A673 (cell line): ENCODE data around the gene NUP88. TPM values are rescaled to one million over a fixed set of nuclear protein-coding genes. Genes with fewer than 3 reads are reported as not detected.

Experiments
- BruUV-seq: library from RNA; stranded (reverse); fragments of 400-500 nt; replicated peaks from 2 replicates; lab custom pipeline; 2021; lab: Mats Ljungman, UMichigan
- CTCF ChIA-PET: fragments of 300-600 bp; sonication (Branson Sonifier 250); formaldehyde crosslinking; loops from one replicate; lab custom pipeline; 2022; ENCODE audit warnings: antibody characterized with exemption; lab: Charles Lee
- POLR2A ChIA-PET: fragments of 300-600 bp; sonication (Branson Sonifier 250); formaldehyde crosslinking; loops from one replicate; lab custom pipeline; 2022; ENCODE audit warnings: antibody characterized with exemption; ENCODE audit not compliant: low non-redundant PET; lab: Charles Lee
- DNase-seq: peaks from one replicate; pipeline ENCODE4 v3.0.0-alpha.2; 2015; ENCODE audit warnings: low spot score
- H3K27ac ChIP-seq: fragments of 200-600 bp; sonication (generic); 2 replicates; pipeline ENCODE4 v1.5.1; 2016; ENCODE audit warnings: mixed run types, low read depth, mild to moderate bottlenecking, mixed read lengths, antibody characterized with exemption, low read length; ENCODE audit not compliant: poor library complexity, severe bottlenecking
- H3K27me3 ChIP-seq: fragments of 200-600 bp; sonication (generic); replicated peaks from 2 replicates; pipeline ENCODE4 v1.6.1; 2017; ENCODE audit warnings: mixed run types, low read depth, mild to moderate bottlenecking, mixed read lengths, antibody characterized with exemption, low read length; ENCODE audit not compliant: insufficient read depth, poor library complexity
- H3K36me3 ChIP-seq: fragments of 200-600 bp; sonication (generic); 2 replicates; pipeline ENCODE4 v1.6.1; 2016; ENCODE audit warnings: mixed run types, mild to moderate bottlenecking, mixed read lengths, antibody characterized with exemption, low read length; ENCODE audit not compliant: insufficient read depth, poor library complexity, severe bottlenecking
- H3K4me1 ChIP-seq: fragments of 200-600 bp; sonication (generic); 2 replicates; pipeline ENCODE4 v1.6.1; 2017; ENCODE audit warnings: mixed run types, mild to moderate bottlenecking, mixed read lengths, antibody characterized with exemption, low read length; ENCODE audit not compliant: insufficient read depth, poor library complexity, severe bottlenecking
- H3K4me3 ChIP-seq: fragments of 200-600 bp; sonication (generic); 2 replicates; pipeline ENCODE4 v1.5.1; 2016; ENCODE audit warnings: low read depth, mixed run types, mild to moderate bottlenecking, mixed read lengths, low read length; ENCODE audit not compliant: poor library complexity, severe bottlenecking
- H3K9me3 ChIP-seq: fragments of 200-600 bp; sonication (generic); 2 replicates; pipeline ENCODE4 v1.6.1; 2016; ENCODE audit warnings: mixed run types, low read depth, mild to moderate bottlenecking, mixed read lengths, antibody characterized with exemption, low read length; ENCODE audit not compliant: poor library complexity, severe bottlenecking
- CTCF ChIP-seq: fragments of 300-800, 200-600 bp; sonication (generic); conservative IDR thresholded peaks from 2 replicates; pipeline ENCODE4 v1.5.1; 2017; ENCODE audit warnings: low read depth, mild to moderate bottlenecking, antibody characterized with exemption, low read length, moderate library complexity, mixed read lengths
- EZH2 ChIP-seq: fragments of 200-600 bp; sonication (generic); IDR thresholded peaks from 2 replicates; pipeline ENCODE4 v1.6.1; 2017; ENCODE audit warnings: borderline replicate concordance, low read depth, mild to moderate bottlenecking, mixed read lengths, antibody characterized with exemption, low read length; ENCODE audit not compliant: poor library complexity, severe bottlenecking
- intact Hi-C: fragments of 100-400 bp; cut with micrococcal nuclease; formaldehyde crosslinking; loops from one replicate; pipeline ENCODE4 v1.10.0; 2022; ENCODE audit not compliant: unreplicated experiment
- total RNA-seq: library from RNA; stranded (reverse); gene quantifications from 2 replicates; pipeline ENCODE4 v1.2.3, GENCODE V29; 2021

The NUP88 gene
- total RNA-seq, 1 experiment from 2014 or later, result 132 TPM

- no peak overlapping the region for H3K27ac ChIP-seq
- H3K4me3 ChIP-seq, result no peak overlapping the region
- H3K9me3 ChIP-seq, result no peaks in the 10 kb centered on the region
- H3K27me3 ChIP-seq, result no peaks in the 10 kb centered on the region
- DNase-seq, result no peak
- CTCF ChIA-PET, result no interaction called here
- peaks cover 94% of the 10 kb centered on the region for H3K36me3 ChIP-seq
- BruUV-seq, result no TSS peak
- POLR2A ChIA-PET, result no interaction called here
- intact Hi-C loops, result no loop called here
- no peaks in the 10 kb centered on the region for H3K4me1 ChIP-seq
- TF ChIP-seq EZH2, result no peak
- no peak for TF ChIP-seq CTCF
Observed at GRCh38 chr17:5410594-5411272, 8.7 kb downstream of the NUP88 start.

GRCh38 chr17:5408186-5408585 lies 11.3 kb downstream of the NUP88 start:
- CTCF ChIA-PET, result no interaction called here
- no peak overlapping the region for H3K27ac ChIP-seq
- no TSS peak for BruUV-seq
- no peak for TF ChIP-seq CTCF
- no peak for TF ChIP-seq EZH2
- POLR2A ChIA-PET, result no interaction called here
- intact Hi-C loops, result no loop called here
- H3K27me3 ChIP-seq, result no peaks in the 10 kb centered on the region
- no peaks in the 10 kb centered on the region for H3K4me1 ChIP-seq
- DNase-seq, result no peak
- H3K9me3 ChIP-seq, result no peaks in the 10 kb centered on the region
- peaks cover 93% of the 10 kb centered on the region for H3K36me3 ChIP-seq
- H3K4me3 ChIP-seq, result no peak overlapping the region

- intact Hi-C loops, result no loop called here
- H3K9me3 ChIP-seq, result no peaks in the 10 kb centered on the region
- no peak overlapping the region for H3K4me3 ChIP-seq
- no peaks in the 10 kb centered on the region for H3K27me3 ChIP-seq
- BruUV-seq, result no TSS peak
- POLR2A ChIA-PET, result no interaction called here
- CTCF ChIA-PET, result no interaction called here
- DNase-seq, result no peak
- H3K27ac ChIP-seq, result no peak overlapping the region
- TF ChIP-seq CTCF (no peak), EZH2 (no peak)
- H3K36me3 ChIP-seq, result peaks cover 92% of the 10 kb centered on the region
- H3K4me1 ChIP-seq, result no peaks in the 10 kb centered on the region
Observed at GRCh38 chr17:5405400-5405799, 14.1 kb downstream of the NUP88 start.
